Measurements from ENCODE around the gene PLEKHN1. TPM values are rescaled to one million over a fixed set of nuclear protein-coding genes. Genes with fewer than 3 reads are reported as not detected.

The PLEKHN1 gene
- total RNA-seq, 2 donors from 2014 or later, result 0.59 TPM; not detected in 1

DNA sequence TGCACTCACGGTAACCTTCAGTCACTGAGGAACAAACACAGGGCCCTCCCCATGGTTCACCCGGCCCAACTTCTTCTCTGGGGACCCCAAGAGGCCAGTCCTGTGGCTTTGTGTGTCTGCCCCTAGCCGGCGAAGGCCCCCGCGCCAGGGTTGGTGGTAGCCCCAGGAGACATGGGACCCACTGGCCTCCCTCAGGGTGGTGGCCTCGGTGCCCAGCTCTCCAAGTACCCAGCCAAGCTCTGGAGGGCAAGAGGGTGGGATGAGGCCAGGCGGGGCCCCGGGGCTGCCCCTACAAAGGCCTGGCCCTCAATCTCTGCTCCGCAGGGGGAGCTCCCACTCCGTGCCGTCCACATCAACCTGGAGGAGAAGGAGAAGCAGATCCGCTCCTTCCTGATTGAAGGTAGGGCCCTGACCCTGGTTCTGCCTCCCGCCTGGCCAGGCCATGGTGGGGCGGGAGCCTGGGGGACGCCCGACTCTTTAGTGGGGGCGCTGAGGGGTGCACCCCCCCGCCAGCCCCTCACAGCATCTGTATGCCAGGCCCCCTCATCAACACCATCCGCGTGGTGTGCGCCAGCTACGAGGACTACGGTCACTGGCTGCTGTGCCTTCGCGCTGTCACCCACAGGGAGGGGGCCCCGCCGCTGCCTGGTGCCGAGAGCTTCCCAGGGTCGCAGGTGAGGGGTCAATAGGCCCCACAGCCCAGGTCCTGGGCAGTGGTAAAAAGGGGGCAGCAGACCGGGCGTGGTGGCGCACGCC is 5.6 kb downstream of the PLEKHN1 start:
- no peak for TF ChIP-seq CTCF (IDR thresholded peaks at IDR 0.05)
- no peaks in the 10 kb centered on the region for H3K36me3 ChIP-seq
- no peak overlapping the region for H3K4me3 ChIP-seq
- peaks cover 0 to 15% of the 10 kb centered on the region in 2 donors for H3K4me1 ChIP-seq
- H3K27me3 ChIP-seq, result peaks cover 4 to 14% of the 10 kb centered on the region in 2 donors
- H3K9me3 ChIP-seq, result no peaks in the 10 kb centered on the region
- no peak overlapping the region for H3K27ac ChIP-seq
- no peak for DNase-seq (ENCODE audit: low spot score)

GRCh38 chr1:972726-973458 is 6.6 kb downstream of the PLEKHN1 start:
- DNase-seq (ENCODE audit: low spot score), result no peak

GRCh38 chr1:973459-974292 is 7.4 kb downstream of the PLEKHN1 start:
- Histone ChIP-seq H3K27me3 (peaks cover 4 to 14% of the 10 kb centered on the region in 2 donors), H3K4me3 (no peak overlapping the region), H3K27ac (no peak overlapping the region), H3K4me1 (peaks cover 0 to 17% of the 10 kb centered on the region in 2 donors), H3K9me3 (no peaks in the 10 kb centered on the region), H3K36me3 (peaks cover 4% of the 10 kb centered on the region)
- no peak for DNase-seq (ENCODE audit: low spot score)
- TF ChIP-seq CTCF (IDR thresholded peaks at IDR 0.05), result no peak

More at GRCh38 chr1:972726-973458, 6.6 kb downstream of the PLEKHN1 start:
- H3K27me3 ChIP-seq, result peaks cover 4 to 14% of the 10 kb centered on the region in 2 donors
- no peaks in the 10 kb centered on the region for H3K9me3 ChIP-seq
- H3K36me3 ChIP-seq, result no peaks in the 10 kb centered on the region
- no peak overlapping the region for H3K27ac ChIP-seq
- TF ChIP-seq CTCF (IDR thresholded peaks at IDR 0.05), result no peak
- H3K4me3 ChIP-seq, result no peak overlapping the region
- peaks cover 0 to 9% of the 10 kb centered on the region in 2 donors for H3K4me1 ChIP-seq

DNA sequence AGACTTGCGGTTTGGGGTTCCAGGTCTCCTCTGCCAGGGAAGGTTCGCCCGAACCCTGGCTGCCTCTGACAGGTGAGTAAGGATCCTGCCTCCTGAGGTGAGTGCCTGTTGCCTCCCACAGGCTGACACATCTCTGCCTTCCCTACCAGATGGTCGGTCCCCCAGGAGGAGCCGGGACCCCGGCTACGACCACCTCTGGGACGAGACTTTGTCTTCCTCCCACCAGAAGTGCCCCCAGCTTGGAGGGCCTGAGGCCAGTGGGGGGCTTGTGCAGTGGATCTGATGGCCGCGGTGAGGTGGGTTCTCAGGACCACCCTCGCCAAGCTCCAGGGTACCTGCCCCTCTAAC is 8.0 kb downstream of the PLEKHN1 start:
- TF ChIP-seq CTCF (IDR thresholded peaks at IDR 0.05), result no peak
- H3K9me3 ChIP-seq, result no peaks in the 10 kb centered on the region
- H3K27me3 ChIP-seq, result peaks cover 4 to 14% of the 10 kb centered on the region in 2 donors
- H3K4me1 ChIP-seq, result peaks cover 0 to 23% of the 10 kb centered on the region in 2 donors
- peaks cover 10% of the 10 kb centered on the region for H3K36me3 ChIP-seq
- no peak overlapping the region for H3K27ac ChIP-seq
- no peak overlapping the region for H3K4me3 ChIP-seq
- DNase-seq (ENCODE audit: low spot score), result no peak

GRCh38 chr1:974687-975328 is 8.5 kb downstream of the PLEKHN1 start:
- Histone ChIP-seq H3K27ac (peak overlapping the region in 1 of 2 donors; percentile 52), H3K36me3 (peaks cover 15% of the 10 kb centered on the region), H3K4me1 (peaks cover 0 to 29% of the 10 kb centered on the region in 2 donors), H3K9me3 (no peaks in the 10 kb centered on the region), H3K4me3 (no peak overlapping the region), H3K27me3 (peaks cover 4 to 14% of the 10 kb centered on the region in 2 donors)
- no peak for DNase-seq (ENCODE audit: low spot score)
- TF ChIP-seq CTCF (IDR thresholded peaks at IDR 0.05), result no peak
